HepG2 (cell line): ENCODE results near the gene HEPH. TPM values are rescaled to one million over a fixed set of nuclear protein-coding genes. Genes with fewer than 3 reads are reported as not detected.

Source experiments
- E2F2 ChIP-seq: sonication (generic); formaldehyde crosslinking; IDR thresholded peaks from 2 replicates; pipeline ENCODE4 v1.4.0; 2020; ENCODE audit warnings: missing genetic modification reagents, borderline replicate concordance
- GPBP1L1 ChIP-seq: sonication (generic); formaldehyde crosslinking; IDR thresholded peaks from 2 replicates; pipeline ENCODE4 v1.5.0; 2020; ENCODE audit warnings: mild to moderate bottlenecking, missing genetic modification reagents
- GTF3A ChIP-seq: sonication (generic); formaldehyde crosslinking; conservative IDR thresholded peaks from 2 replicates; pipeline ENCODE4 v1.4.0; 2020; ENCODE audit warnings: mild to moderate bottlenecking, missing genetic modification reagents
- HINFP ChIP-seq: sonication (generic); formaldehyde crosslinking; IDR thresholded peaks from 2 replicates; pipeline ENCODE4 v1.4.0; 2020; ENCODE audit warnings: low read depth, mild to moderate bottlenecking, missing genetic modification reagents
- HMG20A ChIP-seq: IDR thresholded peaks from 2 replicates; pipeline ENCODE4 v1.6.1; 2016; ENCODE audit warnings: borderline replicate concordance
- STAG1 ChIP-seq: sonication (generic); formaldehyde crosslinking; IDR thresholded peaks from 2 replicates; pipeline ENCODE4 v1.4.0; 2020; ENCODE audit warnings: missing genetic modification reagents
- USF2 ChIP-seq, 2 experiments: sonication (generic) in 1 of 2; formaldehyde crosslinking in 1 of 2; IDR thresholded peaks; 2 replicates each; pipeline versions ENCODE4 v1.5.1 to v1.6.1; 2011 to 2020; ENCODE audit warnings: borderline replicate concordance in 1 of 2, low read depth in 1 of 2, low read length in 1 of 2, mild to moderate bottlenecking in 1 of 2, missing genetic modification reagents in 1 of 2, moderate library complexity in 1 of 2
- ZFYVE20 ChIP-seq: sonication (generic); formaldehyde crosslinking; IDR thresholded peaks from 2 replicates; pipeline ENCODE4 v1.8.0; 2023; ENCODE audit warnings: low read depth, mild to moderate bottlenecking, moderate library complexity, missing genetic modification reagents, borderline replicate concordance
- ZHX2 ChIP-seq, 2 experiments: sonication (generic) in 1 of 2; formaldehyde crosslinking in 1 of 2; IDR thresholded peaks; 2 replicates each; pipeline versions ENCODE4 v1.6.1 to v1.9.0; 2014 to 2022; ENCODE audit warnings: antibody characterized with exemption in 1 of 2, borderline replicate concordance in 1 of 2, inconsistent platforms in 1 of 2, low read depth in 1 of 2, missing genetic modification reagents in 1 of 2
- polyA plus RNA-seq, 8 experiments: library from polyadenylated mRNA; depleted of rRNA in 3 of 8; stranded (reverse) in 7 of 8; unstranded in 1 of 8; fragments of >200 nt; fragmentation: Illumina TruSeq in 4 of 8; extraction: Trizol in 4 of 8; gene quantifications; 2 replicates each; pipeline versions ENCODE4 v1.2.1 to v1.2.3, GENCODE V29; 2011 to 2016; ENCODE audit warnings: low read depth in 4 of 8, missing spikeins in 1 of 8, mixed read lengths in 1 of 8; ENCODE audit not compliant: insufficient read depth in 1 of 8
- total RNA-seq, 5 experiments: library from RNA; depleted of rRNA; stranded (reverse); fragments of >200 nt; fragmentation: Illumina TruSeq; extraction: Trizol; gene quantifications; 2 replicates each; pipeline ENCODE4 v1.2.3, GENCODE V29; 2016; ENCODE audit warnings: low read depth in 1 of 5

HEPH gene
- total and polyA plus RNA-seq, 2 of the 13 experiments (the other 11 are each of a cell fraction or from before 2014, with no cell fraction given), result not detected

DNA sequence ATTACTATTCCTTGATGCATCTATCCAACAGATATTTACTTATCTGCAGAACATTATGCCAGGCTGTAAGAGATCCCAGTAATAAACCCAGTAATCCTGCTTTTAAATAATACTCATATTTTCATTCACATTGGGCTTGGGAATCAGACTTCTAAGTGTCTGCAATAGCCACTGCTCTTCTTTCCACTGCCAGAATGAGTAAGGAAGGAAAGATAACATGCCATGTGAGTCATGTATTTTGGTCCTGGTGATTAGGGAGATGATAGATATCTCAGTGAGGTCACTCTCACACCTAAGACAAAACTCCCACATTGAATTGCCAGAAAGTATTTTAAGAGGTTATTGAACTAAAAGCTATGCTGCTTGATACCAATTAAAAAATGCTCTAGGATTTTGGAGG, 13.9 kb upstream of the HEPH start (continued):
- TF ChIP-seq ZHX2 (IDR thresholded peaks at IDR 0.05; ENCODE audit: low read depth) (no peak), ZHX2 (CRISPR knock-in tag; IDR thresholded peaks at IDR 0.05; ENCODE audit: borderline replicate concordance) (no peak), USF2 (IDR thresholded peaks at IDR 0.05; ENCODE audit: low read depth, low read length) (no peak), USF2 (CRISPR knock-in tag; IDR thresholded peaks at IDR 0.05; ENCODE audit: borderline replicate concordance) (no peak), GTF3A (CRISPR knock-in tag) (no peak), GPBP1L1 (CRISPR knock-in tag) (no peak), STAG1 (CRISPR knock-in tag) (no peak), HMG20A (CRISPR knock-in tag) (no peak), HINFP (no peak), E2F2 (CRISPR knock-in tag) (no peak), ZFYVE20 (CRISPR knock-in tag) (no peak)
